Parathyroid adenoma (tissue), 2 donors: ENCODE results near the gene NGEF.

Experiments
- H2AFZ ChIP-seq: fragments of 300-600 bp; sonication (generic); one replicate; pipeline ENCODE4 v1.7.0; 2017; ENCODE audit warnings: antibody characterized with exemption, mild to moderate bottlenecking
- H3K27ac ChIP-seq: fragments of 300-600 bp; sonication (generic); one replicate; pipeline ENCODE4 v1.7.0; 2017
- H3K27me3 ChIP-seq: fragments of 300-600 bp; sonication (generic); one replicate; pipeline ENCODE4 v1.7.0; 2017; ENCODE audit warnings: low read length; ENCODE audit not compliant: control insufficient read depth, insufficient read depth
- H3K36me3 ChIP-seq: fragments of 300-600 bp; sonication (generic); one replicate; pipeline ENCODE4 v1.7.0; 2017; ENCODE audit warnings: low read length; ENCODE audit not compliant: control insufficient read depth, insufficient read depth
- H3K4me1 ChIP-seq: fragments of 300-600 bp; sonication (generic); one replicate; pipeline ENCODE4 v1.7.0; 2017; ENCODE audit warnings: control low read depth
- H3K4me2 ChIP-seq: fragments of 300-600 bp; sonication (generic); one replicate; pipeline ENCODE4 v1.7.0; 2017; ENCODE audit warnings: low read length
- H3K4me3 ChIP-seq: fragments of 300-600 bp; sonication (generic); one replicate; pipeline ENCODE4 v1.7.0; 2017; ENCODE audit warnings: low read depth, low read length
- H3K79me2 ChIP-seq: fragments of 300-600 bp; sonication (generic); one replicate; pipeline ENCODE4 v1.7.0; 2017; ENCODE audit warnings: control low read depth
- H3K9ac ChIP-seq: fragments of 300-600 bp; sonication (generic); one replicate; pipeline ENCODE4 v1.7.0; 2017; ENCODE audit warnings: mild to moderate bottlenecking
- H3K9me3 ChIP-seq: fragments of 300-600 bp; sonication (generic); one replicate; pipeline ENCODE4 v1.7.0; 2017; ENCODE audit warnings: low read length; ENCODE audit not compliant: control insufficient read depth
- TF ChIP-seq, protein P1 (sequence below): fragments of 300-600 bp; sonication (generic); IDR thresholded peaks from one replicate; pipeline ENCODE4 v1.7.0; 2017; ENCODE audit warnings: antibody characterized with exemption, mild to moderate bottlenecking
- donor health status: primary hyperparathyroidism.

NGEF gene

GRCh38 chr2:232925153-232925820 lies 87.8 kb downstream of the NGEF start:
- H2AFZ ChIP-seq: no peak overlapping the region
- no peaks in the 10 kb centered on the region for H3K4me1 ChIP-seq
- no peak overlapping the region for H3K9ac ChIP-seq
- no peak overlapping the region for H3K27ac ChIP-seq
- H3K27me3 ChIP-seq: no peaks in the 10 kb centered on the region
- H3K4me2 ChIP-seq: no peak overlapping the region
- H3K9me3 ChIP-seq: no peaks in the 10 kb centered on the region
- TF ChIP-seq, protein P1, sequence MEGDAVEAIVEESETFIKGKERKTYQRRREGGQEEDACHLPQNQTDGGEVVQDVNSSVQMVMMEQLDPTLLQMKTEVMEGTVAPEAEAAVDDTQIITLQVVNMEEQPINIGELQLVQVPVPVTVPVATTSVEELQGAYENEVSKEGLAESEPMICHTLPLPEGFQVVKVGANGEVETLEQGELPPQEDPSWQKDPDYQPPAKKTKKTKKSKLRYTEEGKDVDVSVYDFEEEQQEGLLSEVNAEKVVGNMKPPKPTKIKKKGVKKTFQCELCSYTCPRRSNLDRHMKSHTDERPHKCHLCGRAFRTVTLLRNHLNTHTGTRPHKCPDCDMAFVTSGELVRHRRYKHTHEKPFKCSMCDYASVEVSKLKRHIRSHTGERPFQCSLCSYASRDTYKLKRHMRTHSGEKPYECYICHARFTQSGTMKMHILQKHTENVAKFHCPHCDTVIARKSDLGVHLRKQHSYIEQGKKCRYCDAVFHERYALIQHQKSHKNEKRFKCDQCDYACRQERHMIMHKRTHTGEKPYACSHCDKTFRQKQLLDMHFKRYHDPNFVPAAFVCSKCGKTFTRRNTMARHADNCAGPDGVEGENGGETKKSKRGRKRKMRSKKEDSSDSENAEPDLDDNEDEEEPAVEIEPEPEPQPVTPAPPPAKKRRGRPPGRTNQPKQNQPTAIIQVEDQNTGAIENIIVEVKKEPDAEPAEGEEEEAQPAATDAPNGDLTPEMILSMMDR: no peak
- no peaks in the 10 kb centered on the region for H3K36me3 ChIP-seq
- no peak overlapping the region for H3K4me3 ChIP-seq
- H3K79me2 ChIP-seq: no peaks in the 10 kb centered on the region

DNA sequence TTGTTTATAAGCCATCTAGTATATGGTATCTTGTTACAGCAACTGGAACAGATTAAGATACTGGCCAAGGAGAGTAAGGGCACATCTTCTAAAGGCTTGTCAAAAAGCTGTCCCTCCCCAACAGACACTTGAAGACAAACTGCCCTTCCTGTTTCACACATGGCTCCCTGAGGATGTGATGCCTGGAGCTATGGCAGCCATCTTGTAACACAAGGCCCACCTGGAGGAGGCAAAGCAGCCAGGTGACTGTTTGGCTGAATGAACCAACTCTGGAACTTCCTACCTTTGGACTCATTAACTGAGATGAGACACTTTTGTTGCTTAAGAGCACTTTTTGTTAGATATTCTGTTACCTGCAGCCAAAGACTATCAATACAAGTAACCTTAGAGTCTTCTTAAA lies 88.6 kb downstream of the NGEF start:
- no peak overlapping the region for H3K27ac ChIP-seq
- H3K4me3 ChIP-seq: no peak overlapping the region
- no peaks in the 10 kb centered on the region for H3K27me3 ChIP-seq
- TF ChIP-seq, protein P1: no peak
- H3K79me2 ChIP-seq: no peaks in the 10 kb centered on the region
- H3K4me2 ChIP-seq: no peak overlapping the region
- H3K36me3 ChIP-seq: no peaks in the 10 kb centered on the region
- no peak overlapping the region for H2AFZ ChIP-seq
- no peaks in the 10 kb centered on the region for H3K4me1 ChIP-seq
- H3K9me3 ChIP-seq: no peaks in the 10 kb centered on the region
- H3K9ac ChIP-seq: no peak overlapping the region

GRCh38 chr2:232920760-232921159 lies 92.3 kb downstream of the NGEF start:
- Histone ChIP-seq H3K79me2 (no peaks in the 10 kb centered on the region), H3K36me3 (no peaks in the 10 kb centered on the region), H2AFZ (no peak overlapping the region), H3K9ac (no peak overlapping the region), H3K27me3 (no peaks in the 10 kb centered on the region), H3K9me3 (no peaks in the 10 kb centered on the region), H3K4me1 (no peaks in the 10 kb centered on the region), H3K4me2 (no peak overlapping the region), H3K4me3 (no peak overlapping the region), H3K27ac (no peak overlapping the region)
- TF ChIP-seq, protein P1: no peak

DNA sequence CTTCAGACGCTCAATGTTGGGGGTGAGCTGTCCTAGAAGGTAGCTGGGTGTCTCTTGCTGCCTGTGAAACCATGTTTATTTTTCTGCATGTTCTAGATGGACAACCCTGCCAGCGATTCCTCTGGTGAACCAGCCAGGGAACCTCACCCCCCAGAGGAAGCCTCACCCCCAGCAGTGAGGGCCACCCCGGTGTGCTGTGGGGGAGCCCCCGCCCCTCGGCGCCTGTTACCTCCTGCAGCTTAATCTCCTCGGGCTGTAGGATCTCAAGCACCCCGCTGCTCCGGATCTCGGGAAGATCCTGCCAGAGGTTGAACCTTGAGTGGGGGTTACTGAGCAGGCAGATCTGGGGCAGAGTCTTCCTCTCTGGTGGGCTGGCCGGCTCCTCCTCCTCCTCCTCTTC lies 93.0 kb downstream of the NGEF start:
- TF ChIP-seq, protein P1: no peak
- H3K4me3 ChIP-seq: no peak overlapping the region
- H3K9me3 ChIP-seq: no peaks in the 10 kb centered on the region
- no peaks in the 10 kb centered on the region for H3K79me2 ChIP-seq
- no peaks in the 10 kb centered on the region for H3K27me3 ChIP-seq
- no peak overlapping the region for H3K4me2 ChIP-seq
- no peaks in the 10 kb centered on the region for H3K4me1 ChIP-seq
- H2AFZ ChIP-seq: no peak overlapping the region
- no peak overlapping the region for H3K27ac ChIP-seq
- H3K9ac ChIP-seq: no peak overlapping the region
- no peaks in the 10 kb centered on the region for H3K36me3 ChIP-seq

GRCh38 chr2:232919141-232919540 lies 93.9 kb downstream of the NGEF start:
- no peaks in the 10 kb centered on the region for H3K27me3 ChIP-seq
- TF ChIP-seq, protein P1: no peak

More at GRCh38 chr2:232919141-232919540, 93.9 kb downstream of the NGEF start:
- Histone ChIP-seq H3K9me3 (no peaks in the 10 kb centered on the region), H3K4me3 (no peak overlapping the region), H3K36me3 (no peaks in the 10 kb centered on the region), H3K4me2 (no peak overlapping the region), H2AFZ (no peak overlapping the region), H3K27ac (no peak overlapping the region), H3K79me2 (no peaks in the 10 kb centered on the region), H3K9ac (no peak overlapping the region), H3K4me1 (no peaks in the 10 kb centered on the region)
